Measurements from ENCODE around the gene TBCEL. TPM values are rescaled to one million over a fixed set of nuclear protein-coding genes. Genes with fewer than 3 reads are reported as not detected.

The TBCEL gene
- total RNA-seq, 1 experiment from 2014 or later = 23.6 TPM

DNA sequence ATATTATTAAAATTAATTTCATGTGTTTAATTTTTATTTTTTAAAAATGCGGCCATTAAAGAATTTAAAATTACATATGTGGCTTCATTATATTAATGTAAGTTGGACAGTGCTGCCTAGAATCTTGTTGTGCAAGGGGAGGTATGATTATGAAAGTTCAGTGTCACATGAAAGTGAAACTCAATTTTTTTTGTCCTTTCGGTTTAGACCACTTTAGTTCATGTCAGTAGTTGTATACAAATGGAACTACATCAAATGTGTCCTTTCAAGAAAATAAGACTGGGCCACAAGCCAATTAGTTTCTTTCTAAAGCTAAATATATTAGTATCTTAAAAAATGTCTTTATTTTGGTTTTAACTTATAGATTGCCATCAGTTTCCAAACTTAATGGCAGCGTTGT lies 35.7 kb downstream of the TBCEL start:
- peaks cover 7% of the 10 kb centered on the region for H3K36me3 Mint-ChIP-seq (ENCODE audit: insufficient read depth, unreplicated experiment)
- intact Hi-C loops (cut with micrococcal nuclease; ENCODE audit: unreplicated experiment) = no loop called here
- no peak overlapping the region for H3K27ac Mint-ChIP-seq (ENCODE audit: unreplicated experiment)
- Histone ChIP-seq H3K36me3 (ENCODE audit: control insufficient read depth, insufficient read depth, low read length) (0 out of 2 replicates have a peak, but pooled peaks cover 1% of the 10 kb centered on the region), H3K27me3 (replicated peaks; ENCODE audit: control insufficient read depth, insufficient read depth, low read length) (no peaks in the 10 kb centered on the region), H3K4me3 (ENCODE audit: low read depth, low read length) (no peak overlapping the region), H3K4me1 (no peaks in the 10 kb centered on the region), H3K9me3 (no peaks in the 10 kb centered on the region)
- no peaks in the 10 kb centered on the region for H3K9me3 Mint-ChIP-seq (ENCODE audit: unreplicated experiment)
- ChIA-PET POLR2A (no interaction called here), CTCF (no interaction called here)
- TF ChIP-seq CTCF (IDR thresholded peaks at IDR 0.05; ENCODE audit: insufficient read depth in 1 of 2, low read depth in 1 of 2, low read length in 1 of 2, severe bottlenecking in 1 of 2, unreplicated experiment in 1 of 2) = no peak
- BruUV-seq (replicated peaks) = no TSS peak
- no peaks in the 10 kb centered on the region for H3K27me3 Mint-ChIP-seq (ENCODE audit: insufficient read depth, unreplicated experiment)
- DNase-seq = no peak
- no peaks in the 10 kb centered on the region for H3K4me1 Mint-ChIP-seq (ENCODE audit: low read depth, unreplicated experiment)
- no peak overlapping the region for H3K4me3 Mint-ChIP-seq (ENCODE audit: unreplicated experiment)

DNA sequence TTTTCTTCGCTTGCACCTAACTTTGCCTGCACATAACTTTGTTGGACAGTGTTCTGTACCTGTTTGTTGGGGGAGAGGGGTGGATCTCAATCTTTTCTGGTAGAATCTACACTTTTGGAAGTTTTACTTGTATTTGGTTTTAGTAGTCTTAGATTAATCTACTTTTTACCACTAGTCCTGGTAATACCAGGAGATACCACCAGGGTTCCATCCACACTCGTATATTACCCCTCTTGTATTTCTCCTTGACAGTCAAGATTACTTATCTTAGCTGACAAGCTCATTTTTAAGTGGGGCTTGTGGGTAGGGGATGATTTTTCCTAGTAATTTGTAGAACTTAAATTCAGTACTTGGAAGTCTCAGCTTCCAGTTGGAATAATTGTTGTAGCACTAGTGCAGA lies 39.8 kb downstream of the TBCEL start:
- Histone ChIP-seq H3K4me1 (peaks cover 20% of the 10 kb centered on the region), H3K4me3 (ENCODE audit: low read depth, low read length) (no peak overlapping the region), H3K36me3 (ENCODE audit: control insufficient read depth, insufficient read depth, low read length) (0 out of 2 replicates have a peak, but pooled peaks cover 1% of the 10 kb centered on the region), H3K9me3 (no peaks in the 10 kb centered on the region), H3K27me3 (replicated peaks; ENCODE audit: control insufficient read depth, insufficient read depth, low read length) (no peaks in the 10 kb centered on the region)
- BruUV-seq (replicated peaks) = no TSS peak
- peaks cover 7% of the 10 kb centered on the region for H3K36me3 Mint-ChIP-seq (ENCODE audit: insufficient read depth, unreplicated experiment)
- no peak overlapping the region for H3K27ac Mint-ChIP-seq (ENCODE audit: unreplicated experiment)
- CTCF ChIA-PET = no interaction called here
- peaks cover 26% of the 10 kb centered on the region for H3K4me1 Mint-ChIP-seq (ENCODE audit: low read depth, unreplicated experiment)
- POLR2A ChIA-PET = no interaction called here
- DNase-seq = peak in 1 of 2 experiments; percentile 21
- peaks cover 8% of the 10 kb centered on the region for H3K9me3 Mint-ChIP-seq (ENCODE audit: unreplicated experiment)
- no peaks in the 10 kb centered on the region for H3K27me3 Mint-ChIP-seq (ENCODE audit: insufficient read depth, unreplicated experiment)
- intact Hi-C loops (cut with micrococcal nuclease; ENCODE audit: unreplicated experiment) = loop anchor here (2.0 kb wide), 1 partner anchor 15 kb away; no protein-coding TSS in a partner anchor
- H3K4me3 Mint-ChIP-seq (ENCODE audit: unreplicated experiment) = no peak overlapping the region
- TF ChIP-seq CTCF (IDR thresholded peaks at IDR 0.05; ENCODE audit: insufficient read depth in 1 of 2, low read depth in 1 of 2, low read length in 1 of 2, severe bottlenecking in 1 of 2, unreplicated experiment in 1 of 2) = peak; percentile 42 to 67

DNA sequence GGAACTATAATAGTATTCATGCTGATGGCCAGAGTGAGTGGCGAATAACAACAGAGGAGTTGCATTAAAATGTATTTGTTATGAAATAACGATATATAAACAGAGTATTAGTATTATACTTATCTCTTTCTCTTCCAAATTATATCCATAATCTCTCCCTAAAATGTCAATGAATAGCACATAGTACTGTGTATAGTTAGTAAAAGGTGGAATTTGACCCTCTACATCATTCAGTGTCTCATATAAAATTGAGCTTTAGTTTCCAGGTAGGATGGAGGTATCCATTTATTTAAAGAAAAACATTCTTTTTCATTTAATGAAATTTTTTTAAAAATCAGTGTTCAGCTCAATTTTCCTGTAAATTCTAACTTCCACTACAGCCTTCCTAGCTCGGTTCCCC lies 42.7 kb downstream of the TBCEL start:
- Histone ChIP-seq H3K4me1 (peaks cover 29% of the 10 kb centered on the region), H3K36me3 (ENCODE audit: control insufficient read depth, insufficient read depth, low read length) (0 out of 2 replicates have a peak, but pooled peaks cover 1% of the 10 kb centered on the region), H3K4me3 (ENCODE audit: low read depth, low read length) (no peak overlapping the region), H3K9me3 (no peaks in the 10 kb centered on the region), H3K27me3 (replicated peaks; ENCODE audit: control insufficient read depth, insufficient read depth, low read length) (no peaks in the 10 kb centered on the region)
- H3K4me1 Mint-ChIP-seq (ENCODE audit: low read depth, unreplicated experiment) = peaks cover 39% of the 10 kb centered on the region
- no peak for TF ChIP-seq CTCF (IDR thresholded peaks at IDR 0.05; ENCODE audit: insufficient read depth in 1 of 2, low read depth in 1 of 2, low read length in 1 of 2, severe bottlenecking in 1 of 2, unreplicated experiment in 1 of 2)
- peaks cover 12% of the 10 kb centered on the region for H3K36me3 Mint-ChIP-seq (ENCODE audit: insufficient read depth, unreplicated experiment)
- ChIA-PET POLR2A (no interaction called here), CTCF (interaction anchor here (0.6 to 2.0 kb wide), 2 partner anchors 128 to 666 kb away, joined by 3 to 10 read pairs; no protein-coding TSS in a partner anchor)
- no peak overlapping the region for H3K27ac Mint-ChIP-seq (ENCODE audit: unreplicated experiment)
- peaks cover 8% of the 10 kb centered on the region for H3K9me3 Mint-ChIP-seq (ENCODE audit: unreplicated experiment)
- DNase-seq = no peak
- H3K4me3 Mint-ChIP-seq (ENCODE audit: unreplicated experiment) = no peak overlapping the region
- H3K27me3 Mint-ChIP-seq (ENCODE audit: insufficient read depth, unreplicated experiment) = no peaks in the 10 kb centered on the region
- BruUV-seq (replicated peaks) = no TSS peak
- intact Hi-C loops (cut with micrococcal nuclease; ENCODE audit: unreplicated experiment) = loop anchor here (1.0 to 2.0 kb wide), 3 partner anchors 22 to 46 kb away; no protein-coding TSS in a partner anchor

Data from Caco-2 (cell line).